Inferior parietal cortex (tissue), 1 donor: Measurements from ENCODE around the gene EPB41L4B.
A peak's percentile ranks its signal among the peaks of the same experiment; 100 is the strongest.

Source experiments
- DNase-seq: peaks from one replicate; pipeline ENCODE4 v3.0.0-alpha.2; 2016; ENCODE audit errors: extremely low spot score

EPB41L4B gene

DNA sequence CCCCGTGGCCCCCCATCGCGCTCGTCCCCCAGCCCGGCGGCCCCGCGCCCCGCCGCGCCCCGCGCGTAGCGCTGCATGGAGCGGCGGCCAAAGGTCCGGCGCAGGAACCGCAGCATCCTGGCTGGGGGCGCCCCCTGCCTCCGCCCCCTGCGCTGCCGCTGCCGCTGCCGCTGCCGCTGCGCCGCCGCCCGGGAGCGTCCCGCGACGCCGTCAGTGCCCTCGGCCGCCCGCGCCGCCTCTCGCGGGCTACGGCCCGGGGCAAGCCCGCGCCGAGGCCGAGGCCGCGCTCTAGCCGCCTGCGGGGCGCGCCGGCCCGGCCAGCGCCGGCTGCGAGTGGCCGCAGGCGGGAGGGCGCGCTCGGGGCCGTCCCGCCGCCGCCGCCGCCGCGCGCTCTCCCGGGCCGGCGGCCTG is 523 bp downstream of the EPB41L4B start:
- no peak for DNase-seq

DNA sequence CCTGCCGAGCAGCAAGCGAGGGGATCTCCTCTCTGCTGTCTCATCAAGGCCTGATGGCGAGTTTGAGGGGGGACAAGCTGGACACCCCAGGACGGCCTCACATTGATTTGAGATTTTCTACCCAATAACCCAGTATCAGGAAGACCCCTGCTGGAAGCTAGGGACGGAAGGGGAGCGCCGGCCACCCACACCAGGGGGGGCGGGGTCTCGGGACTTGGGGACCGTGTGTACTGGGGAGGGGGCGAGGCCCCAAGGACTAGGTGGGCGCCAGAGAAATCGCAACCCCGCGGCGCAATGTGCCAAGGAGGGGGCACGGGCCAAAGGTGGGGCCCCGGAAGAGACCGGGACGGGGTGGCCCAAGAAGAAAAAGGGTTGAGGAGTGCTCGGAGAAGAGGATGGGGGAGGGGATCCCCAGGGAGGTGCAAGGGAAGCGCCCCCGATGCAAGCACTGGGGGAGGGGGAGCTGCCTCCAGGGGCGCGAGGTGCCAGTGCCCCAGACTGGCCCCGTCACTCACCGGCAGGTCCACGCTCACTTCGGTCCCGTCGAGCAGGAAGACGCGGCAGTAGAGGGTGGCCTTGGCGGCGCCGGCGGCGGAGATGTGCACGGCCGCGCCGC is 1.1 kb downstream of the EPB41L4B start:
- DNase-seq, result no peak

DNA sequence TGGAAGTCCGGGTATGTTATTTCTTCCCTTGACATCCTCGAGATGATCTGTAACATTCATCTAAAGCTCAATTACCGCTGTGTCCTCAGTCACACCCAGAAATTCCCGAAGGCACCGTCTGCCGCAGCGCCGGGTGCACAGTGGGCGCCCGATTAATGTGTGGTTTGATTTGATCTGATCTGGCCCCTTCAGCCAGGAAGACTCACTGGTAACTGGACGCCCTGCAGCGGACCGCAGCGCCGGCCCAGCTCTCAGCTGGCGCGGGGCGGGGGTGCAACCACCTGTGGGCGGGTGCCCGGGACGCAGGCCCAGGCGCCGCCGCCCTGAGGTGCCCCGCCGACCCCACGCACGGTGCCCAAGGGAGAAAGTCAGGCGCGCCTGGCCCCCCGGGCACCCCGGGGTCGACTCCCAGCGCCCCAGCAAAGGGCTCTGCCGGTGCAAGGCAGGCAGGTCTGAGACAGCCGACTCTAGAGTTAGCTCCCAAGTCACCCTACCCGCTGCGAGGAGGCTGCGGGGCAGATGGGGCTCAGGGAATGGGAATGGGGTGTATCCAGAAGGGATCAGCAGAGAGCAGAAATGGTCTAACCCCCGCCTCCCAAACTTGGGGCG is 1.7 kb downstream of the EPB41L4B start:
- no peak for DNase-seq

DNA sequence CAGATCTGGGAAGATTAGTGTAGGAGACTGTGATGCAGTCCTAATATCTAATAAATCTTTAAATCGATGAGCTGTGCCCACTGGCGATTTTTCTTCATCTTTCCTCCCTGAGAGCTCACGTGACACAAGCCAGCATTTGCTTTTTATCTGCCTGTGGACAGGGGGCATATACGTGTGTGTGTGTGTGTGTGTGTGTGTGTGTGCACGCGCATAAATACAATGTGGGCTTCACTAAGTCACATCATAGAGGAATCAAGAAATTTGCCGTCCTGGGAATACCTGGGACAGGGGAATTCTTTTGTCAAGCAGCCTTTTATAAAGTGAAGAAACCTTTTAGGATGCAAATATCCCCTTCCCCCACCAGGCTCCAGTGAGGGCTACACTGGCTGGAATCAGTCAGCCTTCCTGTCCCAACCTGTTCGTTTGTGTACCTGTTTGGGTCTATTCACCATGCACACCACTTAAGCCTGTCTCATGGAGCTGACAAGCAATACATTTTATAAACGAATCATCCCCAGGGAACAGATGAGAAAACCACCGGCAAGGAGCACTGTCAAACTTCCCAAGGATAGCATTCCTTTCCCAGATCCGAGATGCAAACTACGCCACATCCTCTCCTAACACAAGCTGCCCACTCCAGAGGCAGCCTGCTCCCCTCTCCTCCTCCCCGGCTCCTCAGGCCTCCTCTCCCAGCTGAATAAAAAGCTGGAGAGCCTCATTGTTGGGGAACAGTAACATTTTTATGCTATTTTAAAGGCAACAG is 2.7 kb downstream of the EPB41L4B start:
- DNase-seq, result peak; percentile 28

GRCh38 chr9:109317311-109317978 is 3.4 kb downstream of the EPB41L4B start:
- no peak for DNase-seq

DNA sequence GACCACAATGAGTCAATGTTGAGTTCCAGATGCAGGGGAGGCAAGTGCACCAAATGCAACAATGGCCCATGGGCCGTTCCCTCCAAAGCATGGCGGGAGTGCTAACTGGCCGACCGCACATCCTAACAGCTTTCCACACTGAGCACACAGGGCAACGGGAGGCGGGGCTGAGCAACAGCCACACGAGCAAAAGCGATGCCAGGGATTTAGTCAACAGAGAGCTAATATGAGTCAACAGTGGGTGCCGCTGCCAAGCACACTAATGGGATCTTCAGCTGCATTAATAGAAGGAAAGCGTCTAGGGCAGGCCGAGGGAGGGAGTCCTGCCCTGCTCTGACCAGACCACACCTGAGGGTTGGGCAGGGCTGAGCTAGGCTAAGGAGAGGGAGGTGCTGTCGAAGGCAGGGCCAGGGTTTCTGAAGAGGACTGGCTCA is 4.6 kb downstream of the EPB41L4B start:
- peak; percentile 66 for DNase-seq

DNA sequence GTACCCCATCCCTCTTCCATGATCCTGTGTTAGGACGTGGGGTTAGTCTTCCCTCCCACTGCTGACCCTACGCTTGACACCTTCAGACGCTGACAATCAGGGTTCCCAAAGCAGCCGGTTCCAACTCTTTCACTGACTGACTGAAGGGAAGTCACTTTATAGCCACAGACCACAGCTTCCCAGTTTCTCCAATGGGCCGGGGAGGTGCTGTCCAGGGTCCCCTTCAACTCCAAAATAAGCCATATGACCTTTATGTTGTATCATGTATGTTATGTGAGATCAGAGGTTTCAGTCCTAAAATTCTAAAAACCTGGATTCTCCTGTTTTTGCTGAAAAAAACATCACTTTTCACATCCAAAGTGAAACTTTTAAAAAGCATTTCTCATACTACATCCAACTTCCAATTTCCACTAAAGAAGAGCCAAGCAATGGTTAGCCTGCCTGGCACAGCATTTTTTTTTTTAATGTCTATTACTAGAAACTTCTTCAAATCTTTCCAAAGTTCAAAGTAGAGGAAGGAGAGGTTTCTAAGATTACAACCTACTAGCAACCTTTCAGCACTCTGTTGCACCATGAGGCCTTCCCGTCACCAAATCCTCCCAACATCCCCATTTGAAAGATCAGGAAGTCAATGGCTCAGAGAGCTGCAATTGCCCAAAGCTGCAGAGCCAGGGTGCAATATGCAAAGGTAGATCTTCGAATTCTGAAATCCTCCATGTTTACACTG is 5.2 kb downstream of the EPB41L4B start:
- no peak for DNase-seq

- no peak for DNase-seq
Observed at GRCh38 chr9:109314011-109314531, 6.8 kb downstream of the EPB41L4B start.

DNA sequence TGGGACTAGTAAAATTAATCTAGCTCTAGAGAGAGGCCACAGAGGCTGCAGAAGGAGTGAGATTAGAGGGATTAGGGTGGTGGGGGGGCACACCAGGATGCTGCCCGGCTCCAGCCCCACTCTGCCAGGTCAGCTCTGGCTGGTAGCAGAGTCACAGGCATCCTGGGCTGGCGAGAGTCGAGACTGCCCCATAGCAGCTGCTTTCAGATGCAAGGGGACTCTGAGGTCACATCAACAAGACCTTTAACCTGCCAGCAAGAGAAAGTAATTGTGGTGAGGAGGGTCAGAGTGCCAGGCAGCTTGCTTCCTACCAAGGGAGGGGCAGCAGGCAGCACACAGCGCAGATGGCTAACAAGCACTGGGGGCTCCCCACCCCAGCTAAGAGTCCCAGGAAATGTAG is 7.5 kb downstream of the EPB41L4B start:
- no peak for DNase-seq

DNA sequence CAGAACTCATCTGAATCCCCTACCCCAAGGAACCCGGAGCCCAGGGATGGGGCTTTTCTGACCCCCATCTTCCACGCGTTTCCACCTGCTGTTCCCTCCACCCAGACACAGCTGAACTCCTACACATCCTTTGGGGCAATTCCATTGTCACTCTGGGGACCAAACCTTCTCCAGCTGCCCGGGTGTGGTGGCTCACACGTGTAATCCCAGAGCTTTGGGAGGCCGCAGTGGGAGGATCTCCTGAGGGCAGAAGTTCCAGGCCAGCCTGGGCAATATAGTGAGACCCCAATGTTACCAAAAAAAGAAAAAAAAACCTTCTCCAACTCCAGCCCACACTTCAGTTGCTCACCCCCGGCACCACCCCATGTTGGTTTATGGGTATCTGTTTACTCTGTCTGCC is 8.1 kb downstream of the EPB41L4B start:
- no peak for DNase-seq

DNA sequence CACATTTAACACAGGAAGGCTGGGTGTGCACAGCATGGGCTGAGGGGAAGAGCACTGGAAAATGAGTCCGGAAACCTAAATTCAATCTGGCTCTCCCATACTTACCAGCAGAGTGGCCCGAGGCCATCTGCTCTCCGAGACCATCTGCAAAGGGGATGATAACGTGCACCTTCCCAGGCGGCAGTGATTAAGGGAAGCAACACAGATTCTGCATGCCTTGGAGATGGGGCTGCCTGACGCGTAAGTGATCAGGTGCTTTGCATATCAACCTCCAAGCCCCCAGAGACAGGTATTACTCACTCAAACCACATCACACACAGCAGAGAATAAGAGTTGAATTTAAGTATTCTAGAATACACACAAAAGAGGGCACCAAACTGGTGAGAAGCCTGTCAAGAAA is 9.1 kb downstream of the EPB41L4B start:
- DNase-seq, result no peak

- peak; percentile 27 for DNase-seq
Observed at GRCh38 chr9:109311286-109311685, 9.6 kb downstream of the EPB41L4B start.

GRCh38 chr9:109310486-109310901 is 10.4 kb downstream of the EPB41L4B start:
- DNase-seq, result no peak

DNA sequence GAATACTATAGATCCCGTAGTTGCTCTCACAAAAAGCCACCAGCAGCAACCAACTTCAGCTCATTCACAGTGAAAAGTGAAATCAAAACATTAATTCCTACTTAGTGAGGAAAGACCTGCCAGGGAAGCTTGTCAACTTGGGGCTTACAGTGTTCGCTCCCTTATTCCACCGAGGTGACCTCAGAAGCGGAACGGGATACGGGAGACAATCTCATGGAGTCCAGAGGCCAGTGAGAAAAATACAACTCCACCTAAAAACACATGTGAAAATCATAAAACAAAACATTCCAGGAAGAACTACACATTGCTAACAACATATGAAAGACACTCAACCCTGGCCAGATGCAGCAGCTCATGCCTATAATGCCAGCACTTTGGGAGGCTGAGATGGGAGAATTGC is 11.6 kb downstream of the EPB41L4B start:
- DNase-seq, result no peak

DNA sequence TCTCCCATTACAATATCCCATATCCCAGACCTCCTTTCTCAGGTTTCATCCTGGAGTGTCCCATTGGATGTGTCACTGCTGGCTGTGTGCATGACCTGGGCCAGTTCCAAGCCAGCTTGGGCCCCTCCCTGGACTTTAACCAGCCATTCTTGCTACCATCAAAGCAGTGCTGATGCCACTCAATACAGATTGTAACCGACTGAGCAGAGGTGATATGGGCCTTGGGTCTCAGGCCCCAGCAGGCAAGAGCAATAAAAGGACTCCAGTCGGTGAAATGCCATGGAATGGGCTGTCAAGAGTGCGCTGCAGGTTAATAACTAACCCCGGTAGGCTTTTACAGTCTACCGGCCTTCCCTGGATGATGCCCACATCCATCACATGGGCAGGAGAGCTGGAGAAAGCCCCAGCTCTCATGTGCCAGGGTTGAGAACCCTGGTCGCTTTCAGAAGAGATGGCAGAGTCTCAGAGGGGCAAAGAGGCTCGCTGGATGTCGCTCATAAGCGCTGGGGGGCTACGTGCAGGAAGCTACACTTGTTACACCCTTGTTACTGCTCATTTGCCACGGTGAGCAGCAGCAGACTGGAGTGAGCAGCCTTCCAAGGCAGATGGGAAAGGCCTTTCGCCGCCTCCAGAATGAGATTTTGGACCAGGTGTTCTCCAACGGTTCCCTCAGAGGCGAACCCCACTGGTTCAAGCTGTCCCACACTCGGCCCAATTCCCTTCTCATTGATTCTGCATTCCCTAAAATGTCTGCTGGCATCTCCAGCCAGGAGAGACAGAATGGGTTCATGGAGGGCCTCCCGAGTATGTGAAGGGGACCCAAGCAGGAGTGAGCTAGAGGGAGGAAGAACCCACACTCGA is 13.2 kb downstream of the EPB41L4B start:
- no peak for DNase-seq

DNA sequence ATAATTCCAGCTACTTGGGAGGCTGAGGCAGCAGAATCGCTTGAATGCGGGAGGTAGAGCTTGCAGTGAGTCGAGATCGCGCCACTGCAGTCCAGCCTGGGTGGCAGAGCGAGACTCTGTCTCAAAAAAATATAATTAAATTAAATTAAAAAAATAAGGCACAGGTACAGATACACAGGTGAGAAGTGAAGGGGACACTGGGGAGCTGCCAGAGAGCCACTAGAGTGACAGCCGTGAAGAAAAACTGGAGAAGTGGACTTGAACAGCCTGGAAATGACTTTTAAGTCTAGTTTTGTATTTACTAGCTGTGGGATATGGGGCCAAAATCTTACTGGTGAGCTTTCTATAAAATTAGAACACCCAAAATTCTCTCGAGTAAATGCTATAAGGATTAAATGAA is 15.1 kb downstream of the EPB41L4B start:
- no peak for DNase-seq

DNA sequence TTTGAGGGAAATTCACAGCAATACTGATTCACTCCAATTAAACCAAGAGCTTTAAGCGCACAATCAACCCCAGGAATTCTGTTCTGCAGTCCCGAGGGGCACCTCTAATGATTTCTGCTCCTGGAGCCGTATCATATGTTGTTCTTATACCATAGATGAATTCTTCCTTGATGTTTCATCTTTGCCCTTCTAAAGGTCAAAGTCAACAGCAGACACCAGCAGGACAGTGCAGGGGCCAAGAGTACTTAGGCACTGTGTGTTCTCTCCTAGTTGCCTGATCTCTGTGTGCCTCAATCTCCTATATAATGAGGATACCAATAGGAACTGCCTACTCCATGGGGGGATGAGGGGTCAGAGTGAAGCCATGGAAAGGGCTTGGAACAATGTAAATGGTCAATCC is 16.5 kb downstream of the EPB41L4B start:
- DNase-seq, result no peak

- no peak for DNase-seq
Observed at GRCh38 chr9:109303900-109304299, 17.0 kb downstream of the EPB41L4B start.

- no peak for DNase-seq
Observed at GRCh38 chr9:109302606-109303005, 18.3 kb downstream of the EPB41L4B start.

- DNase-seq, result no peak
Observed at GRCh38 chr9:109301012-109301411, 19.8 kb downstream of the EPB41L4B start.

DNA sequence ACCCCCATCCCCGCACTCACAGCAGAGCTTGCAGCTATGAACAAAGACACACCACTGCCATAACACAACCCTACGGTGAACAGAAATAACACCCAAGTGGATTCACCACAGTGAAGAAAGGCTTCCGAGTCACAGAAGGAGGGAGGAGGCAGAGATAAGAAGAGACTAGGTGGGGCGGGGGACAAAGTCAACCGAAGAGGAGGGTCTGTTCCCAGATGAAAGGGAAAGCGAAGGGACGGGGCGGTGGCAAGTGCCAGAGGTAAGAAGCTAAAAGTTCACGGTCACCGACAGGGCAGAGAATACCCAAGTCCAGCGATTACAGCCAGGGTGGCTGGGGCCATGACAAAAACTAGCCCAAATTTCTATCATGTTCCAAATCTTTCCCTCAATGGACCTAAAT is 21.0 kb downstream of the EPB41L4B start:
- DNase-seq, result no peak
